Measurements from ENCODE around the gene CCDC88B.

Gene CCDC88B

GRCh38 chr11:64341851-64342791 lies 2.1 kb downstream of the CCDC88B start:
- Histone ChIP-seq H3K4me3 (ENCODE audit: insufficient read length, low read depth) (peak overlapping the region; percentile 33), H3K4me1 (ENCODE audit: insufficient read depth, insufficient read length) (peaks cover 26% of the 10 kb centered on the region), H3K9me3 (ENCODE audit: insufficient read depth, low read length) (no peaks in the 10 kb centered on the region), H3K27me3 (ENCODE audit: insufficient read depth, insufficient read length) (peaks cover 7% of the 10 kb centered on the region), H3K9ac (ENCODE audit: insufficient read length, low read depth) (peak overlapping the region; percentile 91), H3K36me3 (ENCODE audit: insufficient read depth, insufficient read length, low read length) (no peaks in the 10 kb centered on the region)
- DNase-seq (ENCODE audit: low read depth, low spot score) = peak; percentile 84
- TF ChIP-seq ZNF274 (IDR thresholded peaks at IDR 0.05; ENCODE audit: low read depth, low read length) (no peak), YY1 (IDR thresholded peaks at IDR 0.05; ENCODE audit: insufficient read depth, insufficient read length) (no peak), SUZ12 (IDR thresholded peaks at IDR 0.05; ENCODE audit: extremely low read depth, insufficient read depth, insufficient read length) (no peak)

DNA sequence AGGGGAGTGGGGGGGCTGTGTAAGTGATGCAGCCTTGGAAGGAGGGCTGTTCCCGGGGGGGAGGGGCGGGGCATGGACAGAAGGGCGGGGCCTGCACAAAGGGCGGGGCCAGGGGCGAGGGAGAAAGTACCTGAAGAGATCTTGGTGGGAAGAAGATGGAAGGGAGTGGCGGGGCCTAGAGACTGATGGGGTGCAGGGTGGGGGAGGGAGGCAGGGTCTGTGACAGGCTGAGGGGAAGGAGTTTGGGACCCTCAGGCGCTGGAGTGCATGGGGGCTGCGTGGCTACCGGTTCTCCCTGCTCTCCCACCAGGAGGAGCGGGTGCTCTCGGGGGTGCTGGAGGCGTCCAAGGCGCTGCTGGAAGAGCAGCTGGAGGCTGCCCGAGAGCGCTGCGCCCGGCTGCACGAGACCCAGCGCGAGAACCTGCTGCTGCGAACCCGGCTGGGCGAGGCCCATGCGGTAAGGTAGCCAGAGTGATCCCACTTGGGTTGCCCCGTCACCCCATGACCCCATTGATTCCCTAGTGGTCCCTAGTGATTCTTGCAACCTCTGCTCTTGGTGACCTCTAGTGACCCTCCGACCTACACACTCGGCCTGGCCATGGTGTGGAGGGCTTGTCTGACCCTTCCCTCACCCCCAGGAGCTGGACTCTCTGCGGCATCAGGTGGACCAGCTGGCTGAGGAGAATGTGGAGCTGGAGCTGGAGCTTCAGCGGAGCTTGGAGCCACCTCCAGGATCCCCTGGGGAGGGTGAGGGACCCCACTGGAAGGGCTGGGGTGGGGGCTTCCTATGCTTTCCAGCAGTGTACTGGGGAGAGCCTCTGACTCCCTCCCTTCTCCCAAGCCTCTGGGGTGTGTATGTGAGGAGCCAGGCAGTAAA lies 3.1 kb downstream of the CCDC88B start:
- peak overlapping the region; percentile 33 for H3K9ac ChIP-seq (ENCODE audit: insufficient read length, low read depth)
- H3K4me3 ChIP-seq (ENCODE audit: insufficient read length, low read depth) = no peak overlapping the region
- H3K36me3 ChIP-seq (ENCODE audit: insufficient read depth, insufficient read length, low read length) = no peaks in the 10 kb centered on the region
- H3K4me1 ChIP-seq (ENCODE audit: insufficient read depth, insufficient read length) = peaks cover 28% of the 10 kb centered on the region
- no peak for TF ChIP-seq YY1 (IDR thresholded peaks at IDR 0.05; ENCODE audit: insufficient read depth, insufficient read length)
- no peak for TF ChIP-seq SUZ12 (IDR thresholded peaks at IDR 0.05; ENCODE audit: extremely low read depth, insufficient read depth, insufficient read length)
- no peak for TF ChIP-seq ZNF274 (IDR thresholded peaks at IDR 0.05; ENCODE audit: low read depth, low read length)
- H3K27me3 ChIP-seq (ENCODE audit: insufficient read depth, insufficient read length) = peaks cover 7% of the 10 kb centered on the region
- H3K9me3 ChIP-seq (ENCODE audit: insufficient read depth, low read length) = no peaks in the 10 kb centered on the region
- no peak for DNase-seq (ENCODE audit: low read depth, low spot score)

- H3K9me3 ChIP-seq (ENCODE audit: insufficient read depth, low read length) = no peaks in the 10 kb centered on the region
- peak overlapping the region; percentile 54 for H3K9ac ChIP-seq (ENCODE audit: insufficient read length, low read depth)
- no peak for DNase-seq (ENCODE audit: low read depth, low spot score)
- H3K4me1 ChIP-seq (ENCODE audit: insufficient read depth, insufficient read length) = peaks cover 31% of the 10 kb centered on the region
- no peak overlapping the region for H3K4me3 ChIP-seq (ENCODE audit: insufficient read length, low read depth)
- TF ChIP-seq SUZ12 (IDR thresholded peaks at IDR 0.05; ENCODE audit: extremely low read depth, insufficient read depth, insufficient read length) (no peak), ZNF274 (IDR thresholded peaks at IDR 0.05; ENCODE audit: low read depth, low read length) (no peak), YY1 (IDR thresholded peaks at IDR 0.05; ENCODE audit: insufficient read depth, insufficient read length) (no peak)
- H3K36me3 ChIP-seq (ENCODE audit: insufficient read depth, insufficient read length, low read length) = no peaks in the 10 kb centered on the region
- H3K27me3 ChIP-seq (ENCODE audit: insufficient read depth, insufficient read length) = peaks cover 7% of the 10 kb centered on the region
Measured at GRCh38 chr11:64343767-64344559, 4.0 kb downstream of the CCDC88B start.

- no peak for DNase-seq (ENCODE audit: low read depth, low spot score)
- Histone ChIP-seq H3K9me3 (ENCODE audit: insufficient read depth, low read length) (no peaks in the 10 kb centered on the region), H3K4me1 (ENCODE audit: insufficient read depth, insufficient read length) (peaks cover 32% of the 10 kb centered on the region), H3K9ac (ENCODE audit: insufficient read length, low read depth) (peak overlapping the region; percentile 54), H3K4me3 (ENCODE audit: insufficient read length, low read depth) (no peak overlapping the region), H3K36me3 (ENCODE audit: insufficient read depth, insufficient read length, low read length) (no peaks in the 10 kb centered on the region), H3K27me3 (ENCODE audit: insufficient read depth, insufficient read length) (peaks cover 7% of the 10 kb centered on the region)
- no peak for TF ChIP-seq SUZ12 (IDR thresholded peaks at IDR 0.05; ENCODE audit: extremely low read depth, insufficient read depth, insufficient read length)
- no peak for TF ChIP-seq ZNF274 (IDR thresholded peaks at IDR 0.05; ENCODE audit: low read depth, low read length)
- no peak for TF ChIP-seq YY1 (IDR thresholded peaks at IDR 0.05; ENCODE audit: insufficient read depth, insufficient read length)
Measured at GRCh38 chr11:64344787-64345186, 4.8 kb downstream of the CCDC88B start.

DNA sequence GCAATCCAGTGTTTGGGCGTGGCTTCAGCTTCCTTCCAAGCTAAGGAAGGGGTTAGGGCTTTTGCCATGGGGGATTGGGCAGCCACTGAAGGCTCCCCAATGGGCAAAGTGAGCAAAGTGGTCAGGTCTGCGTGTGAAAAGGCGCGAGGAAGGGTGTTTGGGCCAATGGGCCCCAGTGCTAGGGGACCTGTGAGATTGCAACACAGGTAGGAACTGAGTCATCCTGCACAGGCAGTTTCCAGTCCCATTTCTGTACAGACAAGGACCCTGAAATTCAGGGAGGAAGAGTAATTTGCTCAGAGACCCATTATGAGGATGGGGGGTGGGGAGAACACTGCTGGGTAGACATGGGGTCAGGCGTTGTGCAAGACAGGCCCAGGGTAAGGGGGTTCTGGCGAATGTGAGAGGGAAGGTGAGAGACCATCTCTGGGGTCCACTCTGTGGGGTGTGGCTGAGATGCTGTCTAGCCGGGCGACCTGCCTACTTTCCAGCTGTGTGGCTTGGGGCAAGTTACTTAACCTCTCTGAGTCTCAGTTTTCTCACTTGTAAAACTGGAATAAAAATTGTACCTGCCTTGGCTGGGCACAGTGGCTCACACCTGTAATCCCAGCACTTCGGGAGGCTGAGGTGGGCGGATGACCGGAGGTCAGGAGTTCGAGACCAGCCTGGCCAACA lies 7.3 kb downstream of the CCDC88B start:
- no peaks in the 10 kb centered on the region for H3K27me3 ChIP-seq (ENCODE audit: insufficient read depth, insufficient read length)
- no peak for TF ChIP-seq SUZ12 (IDR thresholded peaks at IDR 0.05; ENCODE audit: extremely low read depth, insufficient read depth, insufficient read length)
- no peak for TF ChIP-seq YY1 (IDR thresholded peaks at IDR 0.05; ENCODE audit: insufficient read depth, insufficient read length)
- TF ChIP-seq ZNF274 (IDR thresholded peaks at IDR 0.05; ENCODE audit: low read depth, low read length) = no peak
- no peak for DNase-seq (ENCODE audit: low read depth, low spot score)
- H3K9ac ChIP-seq (ENCODE audit: insufficient read length, low read depth) = no peak overlapping the region
- H3K9me3 ChIP-seq (ENCODE audit: insufficient read depth, low read length) = no peaks in the 10 kb centered on the region
- no peaks in the 10 kb centered on the region for H3K36me3 ChIP-seq (ENCODE audit: insufficient read depth, insufficient read length, low read length)
- no peak overlapping the region for H3K4me3 ChIP-seq (ENCODE audit: insufficient read length, low read depth)
- peaks cover 22% of the 10 kb centered on the region for H3K4me1 ChIP-seq (ENCODE audit: insufficient read depth, insufficient read length)

DNA sequence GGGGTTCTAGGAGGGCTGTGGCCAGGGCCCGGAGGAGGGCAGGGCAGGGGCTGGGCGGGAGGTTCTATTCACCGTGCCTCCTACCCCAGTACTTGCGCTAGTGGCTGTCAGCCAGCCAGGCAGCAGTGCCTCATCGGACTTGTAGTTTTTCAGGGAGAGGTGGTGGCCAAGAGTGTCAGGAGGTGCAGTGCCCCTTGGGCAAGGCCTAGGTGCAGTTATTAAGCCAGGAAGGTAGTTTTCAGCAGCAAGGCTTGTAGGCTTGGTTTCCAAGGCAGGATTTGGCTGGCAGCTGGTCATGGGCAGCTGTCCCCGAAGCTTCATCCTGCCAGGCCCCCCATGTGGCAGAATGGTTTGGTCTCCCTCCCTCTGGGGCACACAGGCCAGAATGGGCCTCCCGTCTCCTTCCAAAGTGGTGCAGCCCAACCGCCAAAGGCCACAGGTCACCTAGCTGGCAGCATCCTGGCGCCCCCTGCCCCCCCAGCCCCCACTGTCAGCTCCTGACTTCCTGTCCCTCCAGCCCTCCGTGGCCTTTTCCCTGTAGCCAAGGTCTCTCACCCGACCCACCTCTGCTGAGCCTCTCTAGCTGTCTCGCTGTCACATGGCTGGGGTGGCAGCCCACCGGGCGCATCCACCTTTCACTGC lies 8.5 kb downstream of the CCDC88B start:
- Histone ChIP-seq H3K9me3 (ENCODE audit: insufficient read depth, low read length) (no peaks in the 10 kb centered on the region), H3K4me1 (ENCODE audit: insufficient read depth, insufficient read length) (peaks cover 16% of the 10 kb centered on the region), H3K27me3 (ENCODE audit: insufficient read depth, insufficient read length) (no peaks in the 10 kb centered on the region), H3K36me3 (ENCODE audit: insufficient read depth, insufficient read length, low read length) (no peaks in the 10 kb centered on the region), H3K4me3 (ENCODE audit: insufficient read length, low read depth) (no peak overlapping the region), H3K9ac (ENCODE audit: insufficient read length, low read depth) (no peak overlapping the region)
- TF ChIP-seq ZNF274 (IDR thresholded peaks at IDR 0.05; ENCODE audit: low read depth, low read length) = no peak
- no peak for TF ChIP-seq SUZ12 (IDR thresholded peaks at IDR 0.05; ENCODE audit: extremely low read depth, insufficient read depth, insufficient read length)
- no peak for TF ChIP-seq YY1 (IDR thresholded peaks at IDR 0.05; ENCODE audit: insufficient read depth, insufficient read length)
- DNase-seq (ENCODE audit: low read depth, low spot score) = no peak
